Measurements from ENCODE around the gene SASS6. TPM values are rescaled to one million over a fixed set of nuclear protein-coding genes. Genes with fewer than 3 reads are reported as not detected.

The SASS6 gene, protein sequence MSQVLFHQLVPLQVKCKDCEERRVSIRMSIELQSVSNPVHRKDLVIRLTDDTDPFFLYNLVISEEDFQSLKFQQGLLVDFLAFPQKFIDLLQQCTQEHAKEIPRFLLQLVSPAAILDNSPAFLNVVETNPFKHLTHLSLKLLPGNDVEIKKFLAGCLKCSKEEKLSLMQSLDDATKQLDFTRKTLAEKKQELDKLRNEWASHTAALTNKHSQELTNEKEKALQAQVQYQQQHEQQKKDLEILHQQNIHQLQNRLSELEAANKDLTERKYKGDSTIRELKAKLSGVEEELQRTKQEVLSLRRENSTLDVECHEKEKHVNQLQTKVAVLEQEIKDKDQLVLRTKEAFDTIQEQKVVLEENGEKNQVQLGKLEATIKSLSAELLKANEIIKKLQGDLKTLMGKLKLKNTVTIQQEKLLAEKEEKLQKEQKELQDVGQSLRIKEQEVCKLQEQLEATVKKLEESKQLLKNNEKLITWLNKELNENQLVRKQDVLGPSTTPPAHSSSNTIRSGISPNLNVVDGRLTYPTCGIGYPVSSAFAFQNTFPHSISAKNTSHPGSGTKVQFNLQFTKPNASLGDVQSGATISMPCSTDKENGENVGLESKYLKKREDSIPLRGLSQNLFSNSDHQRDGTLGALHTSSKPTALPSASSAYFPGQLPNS
- 4.0 TPM for polyA plus RNA-seq (ENCODE audit: insufficient read length)

DNA sequence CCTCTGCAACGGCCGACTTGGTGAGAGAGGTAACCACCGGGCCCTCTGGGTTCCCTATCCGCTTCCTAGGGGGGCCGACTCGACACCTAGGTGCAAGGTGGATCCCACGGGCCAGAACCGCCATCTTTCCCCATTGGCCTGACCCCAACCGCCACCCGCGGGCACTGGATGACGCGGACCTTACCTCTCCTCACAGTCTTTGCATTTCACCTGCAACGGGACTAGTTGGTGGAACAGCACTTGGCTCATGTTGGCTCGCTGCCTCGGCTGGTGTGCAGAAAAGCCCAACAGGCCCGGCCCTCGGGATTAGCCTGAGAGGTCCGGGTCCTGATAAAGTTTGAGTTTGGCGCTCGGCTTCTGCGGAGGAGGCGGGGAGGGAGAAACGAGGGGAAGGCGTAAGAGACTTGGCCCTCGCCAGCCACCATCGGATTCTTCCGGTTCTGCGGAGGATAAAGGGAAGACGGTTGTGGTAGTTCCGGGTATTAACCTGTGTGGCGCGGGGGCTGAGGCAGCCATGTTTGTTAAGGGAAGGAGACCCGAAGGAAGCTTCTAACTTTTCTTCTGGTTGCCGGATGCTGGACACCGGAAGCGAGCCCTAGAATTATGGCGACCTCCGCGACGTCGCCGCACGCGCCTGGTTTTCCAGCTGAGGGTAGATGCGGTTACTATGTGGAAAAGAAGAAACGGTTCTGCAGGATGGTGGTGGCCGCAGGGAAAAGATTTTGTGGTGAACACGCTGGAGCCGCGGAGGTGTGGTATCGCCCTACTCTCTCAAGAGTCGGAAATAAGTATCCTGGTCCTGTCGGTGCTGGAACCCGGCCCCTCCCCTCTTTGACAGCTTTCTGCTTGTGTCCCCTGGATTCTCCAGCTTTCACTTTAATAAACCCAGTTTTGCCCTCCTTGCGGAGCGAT, at the start of gene SASS6, which contains the start of gene TRMT13:
Gene SASS6, minus strand, starts transcription at position 365 of the 912 bp plus-strand sequence. Its CDS starts 116 bp downstream, at position 249.
Gene TRMT13, plus strand, starts transcription at position 598 of the 912 bp plus-strand sequence. Its CDS starts 6 bp downstream, at position 604.
- peak; percentile 94 for DNase-seq (ENCODE audit: low read depth)

DNA sequence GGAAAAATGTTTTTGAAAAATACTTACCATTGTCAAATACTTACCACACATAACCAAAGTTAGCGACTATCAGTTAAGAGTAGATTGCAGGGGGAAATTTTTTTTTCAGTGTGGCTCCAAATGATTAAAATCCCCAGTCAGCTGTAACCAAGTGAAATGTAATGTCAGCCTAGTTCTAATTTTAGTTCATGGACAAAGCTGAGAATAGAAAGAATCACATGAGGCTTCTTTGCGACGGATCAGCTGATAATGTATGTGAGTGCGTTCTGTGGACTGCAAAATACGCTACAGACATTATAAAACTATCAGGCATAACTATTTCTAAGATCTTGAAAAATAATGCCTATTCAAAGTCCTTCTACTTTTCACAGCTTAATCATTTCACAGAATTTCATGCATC, 45.4 kb upstream of the SASS6 start, which contains the start of gene LRRC39:
Gene LRRC39, minus strand, starts transcription at position 166 of the 400 bp plus-strand sequence. CDS start 9,740 bp downstream, outside the sequence.
- no peak for DNase-seq (ENCODE audit: low read depth)

DNA sequence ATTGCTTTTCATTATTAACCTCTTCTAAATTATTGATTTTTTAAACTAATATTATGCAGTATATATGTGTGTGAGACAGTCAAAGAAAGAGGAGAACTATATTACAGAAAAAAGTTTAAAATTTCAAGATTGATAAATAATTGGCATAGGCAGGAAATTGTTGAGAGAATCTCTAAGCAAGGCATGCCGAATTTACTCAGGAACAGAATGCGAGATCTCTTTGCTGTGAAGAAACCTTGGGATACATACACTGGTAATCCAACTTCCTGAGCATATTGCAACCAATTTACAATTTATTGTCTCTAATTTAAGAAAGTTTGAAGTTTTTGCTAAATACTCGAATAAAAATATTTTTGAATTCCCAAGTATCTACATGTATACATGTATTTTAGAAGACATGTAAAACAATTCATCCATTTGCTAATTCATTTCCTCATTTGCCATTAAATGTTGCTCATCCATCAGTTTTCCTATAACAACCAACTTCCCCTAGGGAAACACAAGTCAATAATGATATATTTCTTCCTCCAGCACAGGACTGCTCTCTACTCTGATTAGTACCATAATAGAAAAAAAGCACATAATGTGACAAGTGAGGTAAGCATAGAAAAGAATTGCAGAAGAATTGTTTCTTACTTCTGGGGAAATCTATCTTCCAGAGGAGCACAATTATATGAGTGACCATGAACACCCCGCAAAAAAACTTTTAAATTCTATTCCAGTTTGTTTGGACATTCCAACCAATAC, 44.7 kb upstream of the SASS6 start:
- DNase-seq (ENCODE audit: low read depth) = no peak

DNA sequence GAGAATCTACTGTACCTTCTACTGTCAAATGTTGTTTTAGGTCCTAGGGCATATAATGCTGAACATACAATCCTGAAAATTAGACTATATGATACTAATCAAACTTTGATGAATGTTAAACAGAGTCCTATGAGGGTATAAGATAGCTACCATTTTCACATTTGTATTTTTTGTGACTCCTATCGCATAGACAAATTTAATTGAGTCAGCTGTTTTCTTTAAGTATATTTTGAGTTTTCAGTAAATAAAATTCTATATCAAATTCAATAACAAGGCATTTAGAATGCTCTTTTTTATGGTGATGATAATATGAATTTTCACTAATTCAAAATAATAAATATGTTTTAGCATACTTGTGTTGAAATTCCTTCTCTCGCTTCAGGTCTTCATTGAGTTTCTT, 35.3 kb upstream of the SASS6 start:
- DNase-seq (ENCODE audit: low read depth) = no peak

DNA sequence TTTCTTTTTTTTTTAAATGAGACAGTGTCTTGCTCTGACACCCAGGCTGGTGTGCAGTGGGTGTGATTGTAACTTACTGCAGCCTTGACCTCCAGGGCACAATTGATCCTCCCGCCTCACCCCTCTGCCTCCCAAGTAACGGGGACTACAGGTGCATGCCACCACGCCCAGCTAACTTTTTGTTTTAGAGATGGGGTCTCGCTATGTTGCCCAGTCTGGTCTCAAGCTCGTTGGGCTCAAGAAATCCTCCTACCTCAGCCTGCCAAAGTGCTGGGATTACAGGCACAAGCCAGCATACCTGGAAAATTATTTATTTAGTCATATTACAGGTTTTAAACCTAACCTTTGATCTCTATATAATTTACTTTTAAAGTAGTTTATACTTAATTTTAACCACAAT, 32.0 kb upstream of the SASS6 start:
- no peak for DNase-seq (ENCODE audit: low read depth)

DNA sequence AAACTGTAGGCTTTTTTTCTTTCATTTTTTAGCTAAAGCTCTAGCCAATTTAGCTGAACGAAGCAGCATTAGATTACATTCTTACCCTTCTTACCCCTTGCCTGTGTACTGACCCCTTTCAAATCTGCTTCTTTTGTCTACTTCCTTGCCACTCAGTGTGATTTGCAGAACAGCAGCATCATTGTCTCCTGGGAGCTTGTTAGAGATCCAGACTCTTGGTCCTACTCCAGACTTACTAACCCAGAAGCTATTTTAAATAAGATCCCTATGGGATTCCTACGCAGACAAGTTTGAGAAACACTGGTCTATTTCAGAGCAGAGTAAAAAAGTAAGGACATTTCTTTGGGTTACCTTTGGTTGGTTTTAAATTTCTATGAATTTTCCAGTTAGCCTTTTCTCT, 31.5 kb upstream of the SASS6 start:
- no peak for DNase-seq (ENCODE audit: low read depth)

DNA sequence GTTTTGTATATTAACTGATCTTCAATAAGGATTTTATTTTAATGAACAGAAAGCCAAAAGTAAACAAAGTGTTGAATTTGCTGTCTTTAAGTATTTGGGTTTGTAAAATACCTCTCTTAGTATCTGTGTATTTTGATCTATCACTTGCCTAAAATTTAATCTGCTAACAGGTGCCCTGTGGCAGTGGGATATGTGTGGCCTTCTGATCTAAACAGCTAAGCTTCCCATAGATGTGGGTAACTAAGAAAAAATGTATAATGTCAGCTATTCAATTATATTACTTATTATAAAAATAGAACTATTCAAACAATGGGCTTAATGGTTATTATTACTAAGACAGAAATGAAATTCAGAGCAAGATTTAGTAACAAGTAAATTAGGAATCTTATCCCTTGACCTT, 30.2 kb upstream of the SASS6 start:
- DNase-seq (ENCODE audit: low read depth) = no peak

DNA sequence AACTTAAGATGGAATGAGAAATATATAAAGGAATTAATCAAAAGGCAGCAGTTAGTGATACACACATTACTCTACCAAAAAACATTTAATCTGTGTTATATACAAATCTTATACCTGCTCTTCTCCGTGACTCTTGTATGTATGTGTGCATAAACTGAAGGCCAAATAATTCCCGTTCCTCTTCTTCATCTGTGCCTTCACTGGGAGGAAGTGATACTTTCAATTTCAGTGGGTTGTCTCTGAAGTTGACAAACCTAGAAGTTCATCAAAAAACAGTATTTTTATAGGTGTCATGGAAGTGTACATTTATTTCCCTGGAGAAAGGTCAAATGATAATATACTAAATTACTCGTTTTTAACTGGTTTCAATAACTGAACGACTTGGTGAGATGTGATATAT, 19.5 kb upstream of the SASS6 start:
- no peak for DNase-seq (ENCODE audit: low read depth)

DNA sequence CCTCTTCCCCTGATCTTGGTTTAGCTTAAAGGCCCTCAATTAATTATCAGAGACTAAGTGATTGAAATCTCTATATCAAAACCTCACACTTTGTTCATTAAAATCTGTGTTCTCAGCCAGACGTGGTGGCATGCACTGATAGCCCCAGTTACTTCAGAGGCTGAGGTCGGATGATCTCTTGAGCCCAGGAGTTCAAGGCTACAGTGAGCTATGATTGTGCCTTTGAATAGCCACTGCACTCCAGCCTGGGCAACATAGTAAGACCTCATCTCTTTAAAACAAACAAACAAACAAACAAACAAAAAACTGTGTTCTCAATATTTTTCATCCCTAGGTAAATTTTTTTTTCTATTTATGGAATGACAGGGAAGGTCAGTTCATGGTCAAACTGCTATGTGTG, 18.9 kb upstream of the SASS6 start:
- DNase-seq (ENCODE audit: low read depth) = no peak

DNA sequence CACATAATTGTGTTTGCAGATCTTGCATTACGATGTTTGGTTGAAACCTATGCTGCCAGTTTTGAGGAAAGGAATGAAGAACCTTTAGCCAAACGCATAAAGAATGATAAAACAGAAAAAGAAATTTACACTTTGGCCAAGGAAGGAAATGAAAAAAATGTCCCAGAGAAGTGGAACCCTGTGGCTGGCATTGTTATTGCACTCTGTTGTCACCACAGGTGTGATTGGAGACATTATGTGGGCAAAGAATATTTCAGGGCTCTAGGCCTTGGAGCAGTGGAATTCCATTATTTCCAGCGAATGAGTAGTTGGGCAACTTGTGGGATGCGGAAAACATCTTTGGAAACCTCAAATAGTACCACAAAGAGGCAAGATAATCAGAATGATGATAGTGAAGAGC, 15.1 kb upstream of the SASS6 start:
- no peak for DNase-seq (ENCODE audit: low read depth)

DNA sequence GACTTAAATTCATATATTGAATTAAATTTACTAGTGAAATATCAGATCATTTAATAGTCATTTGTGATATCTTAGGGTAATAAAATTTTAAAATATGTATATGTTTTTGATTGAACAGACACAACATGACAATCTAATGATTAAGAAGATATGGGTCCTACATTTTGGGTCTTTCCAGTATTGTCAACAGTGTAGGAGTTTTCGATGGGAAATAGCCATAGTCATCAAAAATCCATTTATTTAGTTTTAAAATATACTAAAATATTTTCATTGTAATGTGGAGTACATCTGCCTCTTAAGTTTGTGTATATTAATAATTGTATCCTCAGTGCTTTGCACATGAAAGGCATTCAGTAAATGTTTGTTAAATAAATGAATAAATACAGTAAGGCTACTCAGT, 14.2 kb upstream of the SASS6 start:
- no peak for DNase-seq (ENCODE audit: low read depth)

DNA sequence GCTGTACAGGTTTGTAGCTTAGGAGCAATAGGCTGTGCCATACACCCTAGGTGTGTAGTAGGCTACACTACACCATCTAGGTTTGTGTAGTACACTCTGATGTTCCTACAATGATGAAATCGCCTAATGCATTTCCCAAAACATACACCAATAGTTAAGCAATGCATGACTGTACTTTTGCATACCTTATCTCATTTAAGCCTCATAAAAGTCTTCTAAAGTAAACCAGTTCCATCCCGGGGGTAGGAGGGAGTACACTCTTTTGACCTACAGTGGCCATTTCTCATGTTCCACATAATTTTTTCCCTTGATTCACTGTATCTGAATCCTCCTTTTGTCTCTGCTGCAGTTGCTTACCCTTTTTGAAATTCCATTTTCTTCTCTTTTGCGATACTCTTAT, 12.4 kb upstream of the SASS6 start:
- no peak for DNase-seq (ENCODE audit: low read depth)

DNA sequence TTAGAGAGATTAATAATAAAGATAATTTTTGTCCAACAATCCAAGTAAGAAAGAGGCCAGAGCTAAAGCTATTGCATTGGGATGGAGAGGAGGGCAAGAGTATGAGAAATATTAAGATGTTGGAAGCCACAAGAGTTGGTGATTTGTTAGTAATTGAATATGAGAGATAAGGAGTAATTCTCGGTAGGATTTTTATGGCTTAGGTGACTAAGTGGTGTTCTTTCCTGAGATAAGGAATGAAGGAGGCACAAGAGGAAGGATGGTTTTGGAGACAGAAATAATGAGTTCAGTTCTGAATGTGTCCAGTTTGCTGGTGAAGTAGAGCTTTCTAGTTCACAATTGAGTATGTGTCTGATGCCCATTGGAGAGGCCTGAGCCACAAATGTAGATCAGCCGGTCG, 9.6 kb upstream of the SASS6 start:
- DNase-seq (ENCODE audit: low read depth) = no peak

DNA sequence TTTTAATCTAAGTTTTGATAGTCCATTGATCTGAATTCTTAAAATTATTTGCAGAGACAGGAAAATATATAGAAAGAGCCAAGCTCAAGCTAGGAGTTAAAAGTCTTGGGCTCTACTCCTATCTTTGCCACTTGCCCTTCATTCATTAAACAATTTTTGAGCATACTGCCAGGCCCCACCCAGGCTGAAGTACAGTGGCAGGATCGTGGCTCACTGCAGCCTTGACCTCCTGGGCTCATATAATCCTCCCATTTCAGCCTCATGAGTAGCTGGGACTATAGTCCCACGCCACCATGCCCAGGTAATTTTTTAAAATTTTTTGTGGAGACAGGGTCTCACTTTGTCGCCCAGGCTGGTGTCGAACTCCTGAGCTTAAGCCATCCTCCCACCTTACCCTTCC, 8.5 kb upstream of the SASS6 start:
- DNase-seq (ENCODE audit: low read depth) = no peak

DNA sequence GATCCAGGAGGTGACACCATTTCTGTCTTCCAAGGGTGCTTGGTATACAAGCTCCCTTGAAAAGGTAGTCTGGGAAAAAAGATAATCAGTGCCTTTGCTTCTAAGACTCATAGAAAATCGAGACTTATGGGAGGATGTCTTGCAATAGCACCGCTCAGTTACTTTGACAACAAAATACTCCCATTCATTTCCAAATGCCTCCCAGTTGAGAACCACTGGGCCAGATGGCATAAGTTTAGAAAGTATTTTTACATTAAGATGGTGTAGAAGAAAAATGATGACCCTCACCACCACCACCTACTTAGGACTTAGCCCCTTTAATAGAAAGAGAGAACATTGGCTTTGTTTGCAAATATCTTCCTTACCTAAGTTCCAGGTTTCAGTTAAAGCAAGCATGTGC, 4.9 kb upstream of the SASS6 start:
- DNase-seq (ENCODE audit: low read depth) = no peak

DNA sequence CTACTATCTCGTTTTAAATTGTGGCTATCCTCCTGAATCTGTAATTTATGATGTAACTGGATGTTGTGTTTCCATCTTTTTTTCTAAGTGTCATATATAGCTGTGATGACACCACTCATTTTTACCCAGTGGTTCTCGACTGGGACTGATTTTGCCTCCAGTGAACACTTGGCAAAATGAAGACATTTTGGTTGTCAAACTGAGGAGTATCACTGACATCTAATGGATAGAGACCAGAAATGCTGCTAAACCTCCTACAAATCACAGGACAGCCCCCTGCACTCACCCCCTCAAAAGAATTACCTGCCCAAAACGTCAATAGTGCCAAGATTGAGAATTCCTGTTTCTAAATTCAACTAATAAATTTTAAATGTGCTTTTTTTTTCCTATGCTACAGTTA, 2.1 kb upstream of the SASS6 start:
- DNase-seq (ENCODE audit: low read depth) = no peak

DNA sequence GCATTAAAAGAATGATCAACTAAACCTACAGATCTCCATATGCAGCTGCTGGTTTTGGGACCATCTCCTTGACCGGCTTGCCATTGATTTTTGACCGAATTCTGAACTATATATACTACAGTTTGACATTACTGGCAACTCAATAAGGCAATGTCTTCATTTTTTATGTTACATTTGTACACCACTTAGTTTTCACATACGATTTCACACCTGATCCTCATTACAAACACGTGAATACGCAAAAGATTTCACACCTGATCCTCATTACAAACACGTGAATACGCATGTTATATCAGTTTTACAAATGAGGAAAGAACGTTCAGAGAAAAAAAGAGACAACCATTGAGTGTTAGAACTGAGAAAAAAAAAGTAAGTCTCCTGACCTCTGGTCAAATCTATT, 1.1 kb downstream of the SASS6 start:
- no peak for DNase-seq (ENCODE audit: low read depth)

DNA sequence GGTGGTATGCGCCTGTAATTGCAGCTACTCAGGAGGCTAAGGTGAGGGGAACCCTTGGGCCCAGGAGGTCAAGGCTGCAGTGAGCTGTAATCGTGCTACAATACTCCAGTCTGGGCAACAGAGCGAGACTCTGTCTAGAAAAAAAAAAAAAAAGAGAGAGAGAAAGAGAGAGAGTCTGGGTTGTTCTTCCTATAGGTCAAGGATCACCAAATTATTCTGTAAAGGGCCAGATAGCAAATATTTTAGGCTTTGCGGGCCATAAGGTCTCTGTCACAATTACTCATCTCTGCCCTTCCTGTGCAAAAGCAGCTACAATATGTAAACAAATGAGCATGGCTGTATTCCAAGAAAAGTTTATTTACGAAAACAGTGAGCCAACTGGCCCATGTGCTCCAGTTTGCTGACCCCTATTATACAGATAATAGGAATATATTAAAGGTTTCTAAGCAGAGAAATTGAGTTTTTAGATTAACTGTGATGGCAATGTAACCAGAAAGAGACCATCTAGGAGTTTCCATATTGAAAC, 2.1 kb downstream of the SASS6 start:
- no peak for DNase-seq (ENCODE audit: low read depth)

DNA sequence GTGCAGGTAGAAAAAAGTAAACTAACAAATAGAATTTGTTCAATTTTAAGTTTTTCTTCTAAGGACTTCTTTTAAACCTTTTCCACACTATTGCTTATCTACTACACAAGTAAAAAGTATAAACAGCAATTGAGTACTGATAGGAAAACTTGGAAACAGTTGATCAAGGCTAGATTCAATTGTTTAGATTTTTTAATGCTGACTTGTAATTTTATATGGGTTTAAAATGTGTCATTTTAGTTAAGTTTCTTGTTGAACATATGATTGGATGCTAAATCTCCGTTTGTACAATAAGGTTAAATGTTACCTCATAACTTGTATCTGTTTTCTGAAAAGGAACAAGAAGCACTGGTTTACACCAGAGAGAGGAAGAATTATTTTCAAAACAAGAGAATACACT, 5.5 kb downstream of the SASS6 start:
- DNase-seq (ENCODE audit: low read depth) = no peak

DNA sequence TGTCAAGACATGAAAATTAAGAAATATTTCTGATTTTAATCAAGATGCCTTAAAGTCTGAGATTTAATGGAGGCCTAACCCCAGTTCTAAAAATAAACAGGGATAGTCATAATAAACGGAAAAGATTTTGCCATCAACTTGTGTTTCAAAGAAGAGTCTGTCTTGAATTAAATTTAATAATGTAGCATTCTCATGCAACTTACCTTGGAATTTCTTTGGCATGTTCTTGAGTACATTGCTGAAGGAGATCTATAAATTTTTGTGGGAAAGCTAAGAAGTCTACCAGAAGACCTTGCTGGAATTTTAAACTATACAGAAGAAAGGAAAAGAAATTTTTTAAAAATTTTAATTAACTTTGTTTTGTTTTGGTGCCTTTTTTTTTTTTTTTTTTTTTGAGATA, 10.6 kb downstream of the SASS6 start:
- DNase-seq (ENCODE audit: low read depth) = no peak

DNA sequence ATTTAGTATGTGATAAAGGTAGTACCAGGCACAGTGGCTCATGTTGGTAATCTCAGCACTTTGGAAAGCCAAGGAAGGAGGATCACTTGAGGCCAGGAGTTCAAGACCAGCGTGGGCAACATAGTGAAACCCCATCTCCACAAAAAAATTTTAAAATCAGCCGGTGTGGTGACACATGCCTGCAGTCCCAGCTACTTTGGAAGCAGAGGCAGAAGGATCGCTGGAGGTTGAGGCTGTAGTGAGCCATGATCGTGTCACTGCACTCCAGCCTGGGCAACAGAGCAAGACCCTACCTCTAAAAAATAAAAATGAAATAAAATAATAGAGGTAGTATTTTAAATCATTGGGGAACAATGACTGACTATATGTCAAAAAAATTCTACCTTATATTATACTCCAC, 17.2 kb downstream of the SASS6 start:
- DNase-seq (ENCODE audit: low read depth) = no peak

Measured in forelimb muscle (tissue), 1 donor.